Activated T-helper 17 cell treated with anti-CD3 and anti-CD28 coated beads, Interleukin-2, amount 50 U/mL, for 72 hours (primary cell): Measurements from ENCODE around the gene CASTOR1. TPM values are rescaled to one million over a fixed set of nuclear protein-coding genes. Genes with fewer than 3 reads are reported as not detected.

Experiments used
- ATAC-seq: fragments of 150-1000 bp; cut with Tn5 transposase; replicated peaks from 2 replicates; pipeline ENCODE4 v1.10.0; 2021; ENCODE audit warnings: mild to moderate bottlenecking, moderate library complexity
- H3K27ac Mint-ChIP-seq: one replicate; pipeline ENCODE4 v1.8.0; 2022; ENCODE audit warnings: mixed read lengths
- H3K27me3 Mint-ChIP-seq: one replicate; pipeline ENCODE4 v1.8.0; 2022; ENCODE audit warnings: mixed read lengths
- H3K36me3 Mint-ChIP-seq: one replicate; pipeline ENCODE4 v1.8.0; 2022; ENCODE audit warnings: low read depth, mild to moderate bottlenecking, mixed read lengths
- H3K4me1 Mint-ChIP-seq: one replicate; pipeline ENCODE4 v1.8.0; 2022; ENCODE audit warnings: mixed read lengths
- H3K4me3 Mint-ChIP-seq: one replicate; pipeline ENCODE4 v1.8.0; 2022; ENCODE audit warnings: mild to moderate bottlenecking, mixed read lengths
- H3K9me3 Mint-ChIP-seq: one replicate; pipeline ENCODE4 v1.8.0; 2022; ENCODE audit warnings: mixed read lengths
- total RNA-seq, 2 donors: library from RNA; stranded (reverse); gene quantifications; one replicate each; pipeline ENCODE4 v1.2.3, GENCODE V29; 2022

Gene CASTOR1
- total RNA-seq, 2 donors from 2014 or later, result 4.6 to 4.8 TPM

GRCh38 chr22:30326255-30326705 lies 37.0 kb upstream of the CASTOR1 start:
- Mint-ChIP-seq H3K9me3 (no peaks in the 10 kb centered on the region), H3K4me1 (peaks cover 37% of the 10 kb centered on the region), H3K36me3 (peaks cover 62% of the 10 kb centered on the region), H3K27ac (peak overlapping the region; percentile 88), H3K4me3 (peak overlapping the region; percentile 87), H3K27me3 (no peaks in the 10 kb centered on the region)
- peak; percentile 16 for ATAC-seq

- Mint-ChIP-seq H3K4me3 (peak overlapping the region; percentile 87), H3K4me1 (peaks cover 38% of the 10 kb centered on the region), H3K36me3 (peaks cover 62% of the 10 kb centered on the region), H3K27ac (peak overlapping the region; percentile 88), H3K27me3 (no peaks in the 10 kb centered on the region), H3K9me3 (no peaks in the 10 kb centered on the region)
- no peak for ATAC-seq
Measured at GRCh38 chr22:30325724-30326254, 36.5 kb upstream of the CASTOR1 start.

DNA sequence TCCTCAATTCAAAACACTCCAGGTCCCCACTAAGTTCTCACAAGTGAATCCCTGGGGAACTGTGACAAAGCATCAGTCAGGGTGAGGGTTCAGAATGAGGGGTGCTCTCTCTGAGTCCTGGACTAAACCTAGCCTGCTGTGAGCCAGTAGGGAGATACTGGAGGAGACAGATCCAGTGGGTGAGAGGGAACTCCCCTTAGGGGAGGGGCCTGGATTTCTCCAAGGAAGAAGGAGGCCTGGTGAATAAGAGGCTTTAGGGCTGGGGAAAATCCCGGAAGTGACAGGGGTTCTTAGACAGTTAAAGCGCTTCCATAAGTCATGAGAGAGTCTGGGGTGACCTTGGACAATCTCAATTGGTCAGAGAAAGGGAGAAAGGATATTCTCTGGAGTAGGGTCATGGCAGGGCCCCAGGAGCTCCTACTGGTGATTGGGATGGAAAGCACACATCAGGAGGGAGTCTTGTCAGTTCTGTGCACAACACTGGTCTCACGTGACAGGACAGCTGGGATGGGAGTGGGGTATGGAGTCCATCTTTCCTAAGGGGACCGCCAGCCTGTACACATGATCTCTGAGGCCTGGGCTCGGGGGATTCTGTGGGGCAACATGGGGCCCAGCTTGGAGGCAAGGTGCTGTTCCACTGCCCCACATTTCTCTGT lies 35.9 kb upstream of the CASTOR1 start:
- peaks cover 39% of the 10 kb centered on the region for H3K4me1 Mint-ChIP-seq
- H3K9me3 Mint-ChIP-seq, result no peaks in the 10 kb centered on the region
- H3K36me3 Mint-ChIP-seq, result peaks cover 62% of the 10 kb centered on the region
- H3K4me3 Mint-ChIP-seq, result peak overlapping the region; percentile 87
- peak; percentile 21 for ATAC-seq
- peak overlapping the region; percentile 88 for H3K27ac Mint-ChIP-seq
- H3K27me3 Mint-ChIP-seq, result no peaks in the 10 kb centered on the region

DNA sequence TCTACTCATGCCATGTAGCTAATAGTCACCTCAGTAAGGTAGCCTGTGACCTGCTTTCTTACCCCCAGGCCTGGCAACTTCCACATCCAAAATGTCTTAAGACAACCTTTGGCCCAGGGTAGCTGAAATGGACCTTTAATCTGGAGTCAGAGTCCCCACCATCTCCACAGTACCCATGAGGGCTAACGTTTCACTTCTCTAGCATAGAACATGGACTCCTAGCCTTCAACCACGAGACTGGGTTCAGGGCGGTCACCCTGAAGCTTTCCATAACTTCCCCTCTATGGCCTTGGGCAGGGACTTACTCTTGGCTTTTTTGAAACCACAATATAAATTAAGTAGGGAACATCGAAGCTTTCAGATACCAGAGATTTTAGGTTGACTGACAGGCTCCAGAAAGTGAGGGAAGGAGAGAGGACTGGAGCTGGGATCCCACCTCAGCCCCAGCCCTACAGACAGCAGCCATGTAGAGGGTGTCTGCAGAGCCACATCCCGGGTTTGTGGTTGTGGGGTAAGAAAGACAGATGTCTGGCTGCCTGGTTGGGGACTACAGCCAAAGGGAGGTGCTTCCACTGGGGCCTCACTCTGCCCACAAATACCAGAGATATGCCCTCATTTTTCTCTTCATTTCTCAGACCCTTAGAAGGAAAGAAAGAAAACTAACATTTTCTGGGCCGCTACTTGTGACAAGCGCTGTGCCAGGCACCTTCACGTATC lies 34.9 kb upstream of the CASTOR1 start:
- peak overlapping the region; percentile 87 for H3K4me3 Mint-ChIP-seq
- H3K4me1 Mint-ChIP-seq, result peaks cover 47% of the 10 kb centered on the region
- peak; percentile 15 for ATAC-seq
- H3K36me3 Mint-ChIP-seq, result peaks cover 65% of the 10 kb centered on the region
- H3K9me3 Mint-ChIP-seq, result no peaks in the 10 kb centered on the region
- H3K27ac Mint-ChIP-seq, result peak overlapping the region; percentile 88
- H3K27me3 Mint-ChIP-seq, result no peaks in the 10 kb centered on the region

GRCh38 chr22:30323246-30323645 lies 33.9 kb upstream of the CASTOR1 start:
- peaks cover 56% of the 10 kb centered on the region for H3K4me1 Mint-ChIP-seq
- H3K27ac Mint-ChIP-seq, result no peak overlapping the region
- peaks cover 75% of the 10 kb centered on the region for H3K36me3 Mint-ChIP-seq
- H3K27me3 Mint-ChIP-seq, result no peaks in the 10 kb centered on the region
- H3K9me3 Mint-ChIP-seq, result no peaks in the 10 kb centered on the region
- no peak for ATAC-seq
- H3K4me3 Mint-ChIP-seq, result peak overlapping the region; percentile 87

DNA sequence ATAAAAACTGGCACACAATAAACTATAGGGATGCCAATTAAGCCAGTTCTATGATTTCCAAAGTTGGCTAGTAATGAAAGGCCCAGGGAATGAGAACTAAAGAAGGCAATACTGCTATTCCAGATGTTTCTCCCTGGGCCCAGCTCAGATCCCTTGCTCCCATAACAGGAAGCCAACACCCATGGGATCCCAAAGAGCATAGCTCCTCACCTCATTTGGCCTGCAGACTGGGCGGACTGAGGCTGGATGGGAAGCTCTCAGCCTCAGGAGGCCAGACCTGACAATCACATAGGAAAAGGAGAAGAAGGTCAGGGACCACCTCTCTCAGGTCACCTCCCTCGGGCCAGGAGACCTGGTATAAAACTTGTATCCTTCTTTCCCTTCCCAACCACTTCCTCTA lies 32.2 kb upstream of the CASTOR1 start:
- Mint-ChIP-seq H3K9me3 (no peaks in the 10 kb centered on the region), H3K36me3 (peaks cover 79% of the 10 kb centered on the region), H3K4me1 (peaks cover 59% of the 10 kb centered on the region), H3K27me3 (no peaks in the 10 kb centered on the region), H3K27ac (peak overlapping the region; percentile 42), H3K4me3 (peak overlapping the region; percentile 25)
- no peak for ATAC-seq

GRCh38 chr22:30320021-30320556 lies 30.8 kb upstream of the CASTOR1 start:
- Mint-ChIP-seq H3K27me3 (no peaks in the 10 kb centered on the region), H3K9me3 (no peaks in the 10 kb centered on the region), H3K27ac (peak overlapping the region; percentile 76), H3K4me3 (no peak overlapping the region), H3K4me1 (peaks cover 65% of the 10 kb centered on the region), H3K36me3 (peaks cover 78% of the 10 kb centered on the region)
- ATAC-seq, result no peak

DNA sequence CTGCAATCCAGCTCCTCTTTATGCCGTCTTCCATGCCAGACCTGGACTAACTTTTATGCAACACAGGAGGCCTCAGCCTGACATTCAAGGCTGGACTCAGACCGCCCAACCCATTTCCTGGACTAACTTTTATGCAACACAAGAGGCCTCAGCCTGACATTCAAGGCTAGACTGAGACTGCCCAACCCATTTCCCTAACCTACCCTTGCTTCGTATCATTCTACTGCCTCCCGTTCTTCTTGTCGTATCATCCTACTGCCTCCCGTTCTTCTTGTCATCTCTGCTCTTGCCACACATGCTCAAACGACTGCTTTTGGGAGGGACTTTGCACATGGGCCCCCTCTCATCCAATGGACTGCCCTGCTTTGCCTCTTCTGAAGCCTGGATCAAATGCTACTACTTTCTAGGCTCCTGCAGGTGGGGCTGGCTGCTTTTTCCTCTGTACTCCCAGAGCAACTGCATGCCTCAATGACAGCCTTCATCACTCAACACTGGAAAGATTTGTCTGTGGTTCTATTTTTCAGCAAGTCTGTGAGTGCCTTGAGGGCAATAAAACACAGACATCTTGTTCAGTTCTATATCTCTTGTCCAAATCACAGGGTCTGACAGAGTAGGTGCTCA lies 29.6 kb upstream of the CASTOR1 start:
- H3K9me3 Mint-ChIP-seq, result no peaks in the 10 kb centered on the region
- peaks cover 69% of the 10 kb centered on the region for H3K4me1 Mint-ChIP-seq
- peaks cover 79% of the 10 kb centered on the region for H3K36me3 Mint-ChIP-seq
- H3K27me3 Mint-ChIP-seq, result no peaks in the 10 kb centered on the region
- peak overlapping the region; percentile 76 for H3K27ac Mint-ChIP-seq
- ATAC-seq, result no peak
- peak overlapping the region; percentile 22 for H3K4me3 Mint-ChIP-seq

DNA sequence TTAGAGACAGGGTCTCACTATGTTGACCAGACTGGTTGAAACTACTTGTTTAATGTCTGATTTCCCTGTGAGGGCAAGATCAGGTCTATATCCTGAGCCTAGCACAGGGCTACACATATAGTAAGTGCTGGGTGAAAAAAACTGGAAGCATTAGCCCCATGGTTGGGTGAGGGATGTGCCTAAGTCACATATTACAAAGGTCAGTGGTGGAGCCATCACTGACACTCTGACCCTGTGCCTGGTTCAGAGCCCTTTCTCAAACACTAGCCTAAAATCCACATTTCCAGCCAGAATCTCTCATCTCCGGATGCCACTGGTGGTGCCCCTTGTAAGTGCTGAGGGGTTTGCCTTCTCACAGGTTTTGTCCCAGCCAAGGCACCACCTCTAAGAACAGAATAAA lies 28.5 kb upstream of the CASTOR1 start:
- no peaks in the 10 kb centered on the region for H3K9me3 Mint-ChIP-seq
- no peak for ATAC-seq
- H3K27me3 Mint-ChIP-seq, result no peaks in the 10 kb centered on the region
- peaks cover 77% of the 10 kb centered on the region for H3K36me3 Mint-ChIP-seq
- H3K4me1 Mint-ChIP-seq, result peaks cover 67% of the 10 kb centered on the region
- H3K27ac Mint-ChIP-seq, result peak overlapping the region; percentile 76
- peak overlapping the region; percentile 22 for H3K4me3 Mint-ChIP-seq

DNA sequence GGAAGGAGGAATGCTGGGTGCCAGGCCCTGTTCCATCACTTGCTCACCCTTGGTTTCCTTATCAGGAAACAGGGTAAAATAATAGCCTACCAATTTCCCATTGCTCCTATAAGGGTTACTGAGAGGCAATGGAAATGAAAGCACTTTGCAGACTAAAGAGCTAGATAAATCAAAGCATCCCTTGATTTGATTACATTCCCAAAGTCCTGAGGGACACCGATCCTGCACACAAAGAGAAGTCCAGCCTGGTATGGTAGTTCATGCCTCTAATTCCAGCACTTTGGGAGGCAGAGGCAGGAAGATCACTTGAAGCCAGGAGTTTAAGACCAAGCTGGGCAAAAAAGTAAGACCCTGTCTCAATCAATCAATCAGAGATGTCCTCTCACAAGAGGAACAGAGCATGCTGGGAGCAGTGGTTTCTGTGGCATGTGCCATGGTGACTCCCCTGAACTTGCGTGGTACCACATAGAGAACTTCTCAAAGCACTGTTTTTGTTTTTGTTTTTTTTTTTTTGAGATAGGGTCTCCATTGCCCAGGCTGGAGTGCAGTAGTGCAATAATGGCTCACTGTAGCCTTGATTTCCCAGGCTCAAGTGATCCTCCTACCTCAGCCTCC lies 26.8 kb upstream of the CASTOR1 start:
- Mint-ChIP-seq H3K4me3 (peak overlapping the region; percentile 69), H3K4me1 (peaks cover 84% of the 10 kb centered on the region), H3K9me3 (no peaks in the 10 kb centered on the region), H3K27me3 (no peaks in the 10 kb centered on the region), H3K27ac (peak overlapping the region; percentile 72), H3K36me3 (peaks cover 81% of the 10 kb centered on the region)
- ATAC-seq, result no peak

DNA sequence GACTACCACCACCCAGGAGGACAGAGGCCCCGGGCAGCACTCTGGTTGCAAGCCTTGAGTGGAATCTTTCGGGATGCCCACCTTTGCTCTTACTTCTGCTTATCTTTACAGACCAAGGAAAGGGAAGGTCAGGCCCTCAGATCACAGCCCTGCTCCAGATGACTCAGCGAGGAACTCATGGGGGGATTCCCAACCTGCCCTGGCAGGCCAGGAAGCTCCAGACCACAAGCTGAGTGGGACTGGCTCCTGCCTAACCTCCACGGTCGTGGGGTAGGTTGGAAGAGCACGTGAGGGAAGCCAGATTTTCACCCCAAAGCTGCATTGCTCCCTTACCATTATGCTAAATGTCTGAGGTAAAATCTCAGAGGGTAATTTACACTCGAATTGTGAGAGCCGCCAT lies 25.6 kb upstream of the CASTOR1 start:
- peaks cover 89% of the 10 kb centered on the region for H3K4me1 Mint-ChIP-seq
- peaks cover 69% of the 10 kb centered on the region for H3K36me3 Mint-ChIP-seq
- ATAC-seq, result peak; percentile 88
- peak overlapping the region; percentile 69 for H3K4me3 Mint-ChIP-seq
- peak overlapping the region; percentile 72 for H3K27ac Mint-ChIP-seq
- H3K27me3 Mint-ChIP-seq, result no peaks in the 10 kb centered on the region
- no peaks in the 10 kb centered on the region for H3K9me3 Mint-ChIP-seq

DNA sequence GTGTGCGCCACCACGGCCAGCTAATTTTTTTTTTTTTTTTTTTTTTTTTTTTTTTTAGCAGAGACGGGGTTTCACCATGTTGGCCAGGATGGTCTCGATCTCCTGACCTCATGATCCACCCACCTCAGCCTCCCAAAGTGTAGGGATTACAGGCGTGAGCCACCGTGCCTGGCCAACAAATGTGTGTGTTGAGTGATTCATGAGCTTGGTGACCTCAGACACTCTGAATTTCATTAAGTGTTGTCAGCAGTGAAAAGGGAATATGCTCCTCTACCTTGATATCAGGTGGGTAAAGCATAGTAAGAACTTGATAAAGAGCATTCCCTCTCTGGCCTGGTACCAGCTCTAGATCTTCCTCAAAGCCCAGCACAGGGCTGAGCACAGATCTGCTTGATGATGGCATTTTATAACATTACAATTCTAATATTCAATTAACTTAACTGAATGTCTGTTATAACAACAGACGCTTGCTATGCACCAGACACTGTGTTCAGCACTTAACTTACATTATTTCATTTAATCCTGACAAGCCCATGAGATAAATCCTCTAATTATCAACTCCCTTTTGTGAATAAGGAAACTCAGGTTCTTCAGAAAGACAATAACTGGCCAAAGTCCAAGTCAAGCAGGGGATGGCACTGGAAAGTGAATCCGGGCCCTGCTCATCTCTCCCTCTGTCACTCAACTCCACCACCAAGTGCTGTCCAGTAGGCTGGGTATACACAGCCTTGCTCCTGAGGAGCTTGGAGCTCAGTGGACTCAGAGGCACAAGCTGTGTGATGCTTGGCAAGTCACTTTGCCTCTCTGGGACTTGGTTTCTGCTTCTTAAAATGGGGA lies 24.4 kb upstream of the CASTOR1 start:
- no peaks in the 10 kb centered on the region for H3K9me3 Mint-ChIP-seq
- H3K36me3 Mint-ChIP-seq, result peaks cover 58% of the 10 kb centered on the region
- peak; percentile 17 for ATAC-seq
- H3K4me1 Mint-ChIP-seq, result peaks cover 85% of the 10 kb centered on the region
- H3K27me3 Mint-ChIP-seq, result no peaks in the 10 kb centered on the region
- peak overlapping the region; percentile 92 for H3K27ac Mint-ChIP-seq
- peak overlapping the region; percentile 80 for H3K4me3 Mint-ChIP-seq

- peak overlapping the region; percentile 80 for H3K4me3 Mint-ChIP-seq
- peak overlapping the region; percentile 92 for H3K27ac Mint-ChIP-seq
- peaks cover 43% of the 10 kb centered on the region for H3K36me3 Mint-ChIP-seq
- ATAC-seq, result peak; percentile 38
- H3K9me3 Mint-ChIP-seq, result no peaks in the 10 kb centered on the region
- no peaks in the 10 kb centered on the region for H3K27me3 Mint-ChIP-seq
- peaks cover 85% of the 10 kb centered on the region for H3K4me1 Mint-ChIP-seq
Measured at GRCh38 chr22:30312053-30312452, 22.7 kb upstream of the CASTOR1 start.
